NCI-H2107 treated with DMSO at 0.1 percent for 48 hours (cell line): ENCODE data around the gene ZC3H10.
"Not testable (repeated sequence)": the region's sequence is repeated elsewhere in the genome, so short reads cannot be mapped to it uniquely, and the experiment has no call there.

ENCODE experiments used
- DNase-seq: peaks from one replicate; lab custom pipeline; 2025; ENCODE audit not compliant: unreplicated experiment; lab: John Stamatoyannopoulos, UW

The ZC3H10 gene

GRCh38 chr12:56117778-56118687 lies at the start of gene ZC3H10:
Gene ZC3H10, plus strand, starts transcription at chr12:56118266. Its CDS starts 2,297 bp downstream, at chr12:56120563.
- DNase-seq, result peak; percentile 98

DNA sequence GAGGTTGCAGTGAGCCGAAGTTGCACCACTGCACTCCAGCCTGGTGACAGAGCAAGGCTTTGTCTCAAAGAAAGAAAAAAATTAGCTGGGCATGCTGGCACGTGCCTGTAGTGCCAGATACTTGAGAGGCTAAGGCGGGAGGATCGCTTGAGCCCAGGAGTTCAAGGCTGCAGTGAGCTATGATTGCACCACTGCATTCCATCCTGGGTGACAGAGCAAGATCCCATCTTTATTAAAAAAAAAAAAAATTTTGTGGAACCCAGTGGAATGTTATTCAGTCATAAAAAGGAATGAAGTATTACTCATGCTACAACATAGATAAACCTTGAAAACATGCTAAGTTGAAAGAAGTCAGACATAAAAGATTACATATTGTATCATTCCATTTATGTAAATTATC lies 46.4 kb upstream of the ZC3H10 start:
- DNase-seq, result no peak

DNA sequence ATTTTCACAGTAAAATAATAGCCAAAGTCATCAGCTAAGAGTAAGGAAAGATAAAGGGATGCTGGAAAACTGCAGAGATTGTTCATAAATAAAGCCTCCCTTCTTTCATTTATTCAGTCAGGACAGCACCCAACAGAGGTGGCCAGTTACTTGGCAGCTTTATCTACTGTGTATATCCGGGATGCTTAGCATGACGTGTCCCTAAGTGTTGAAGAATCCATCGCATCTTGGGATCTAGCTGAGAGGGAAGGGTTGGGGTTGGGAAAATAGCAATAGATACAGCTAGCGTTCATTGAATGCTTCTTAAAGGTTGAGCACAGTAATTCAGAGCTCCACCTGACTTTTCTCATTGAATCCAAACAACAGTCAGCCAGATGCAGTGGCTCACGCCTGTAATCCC lies 43.7 kb upstream of the ZC3H10 start:
- no peak for DNase-seq

GRCh38 chr12:56077966-56078365 lies 40.1 kb upstream of the ZC3H10 start:
- DNase-seq, result not testable (repeated sequence)

GRCh38 chr12:56078427-56078826 lies 39.6 kb upstream of the ZC3H10 start:
- no peak for DNase-seq

- no peak for DNase-seq
Measured at GRCh38 chr12:56078931-56079722, 38.9 kb upstream of the ZC3H10 start.

DNA sequence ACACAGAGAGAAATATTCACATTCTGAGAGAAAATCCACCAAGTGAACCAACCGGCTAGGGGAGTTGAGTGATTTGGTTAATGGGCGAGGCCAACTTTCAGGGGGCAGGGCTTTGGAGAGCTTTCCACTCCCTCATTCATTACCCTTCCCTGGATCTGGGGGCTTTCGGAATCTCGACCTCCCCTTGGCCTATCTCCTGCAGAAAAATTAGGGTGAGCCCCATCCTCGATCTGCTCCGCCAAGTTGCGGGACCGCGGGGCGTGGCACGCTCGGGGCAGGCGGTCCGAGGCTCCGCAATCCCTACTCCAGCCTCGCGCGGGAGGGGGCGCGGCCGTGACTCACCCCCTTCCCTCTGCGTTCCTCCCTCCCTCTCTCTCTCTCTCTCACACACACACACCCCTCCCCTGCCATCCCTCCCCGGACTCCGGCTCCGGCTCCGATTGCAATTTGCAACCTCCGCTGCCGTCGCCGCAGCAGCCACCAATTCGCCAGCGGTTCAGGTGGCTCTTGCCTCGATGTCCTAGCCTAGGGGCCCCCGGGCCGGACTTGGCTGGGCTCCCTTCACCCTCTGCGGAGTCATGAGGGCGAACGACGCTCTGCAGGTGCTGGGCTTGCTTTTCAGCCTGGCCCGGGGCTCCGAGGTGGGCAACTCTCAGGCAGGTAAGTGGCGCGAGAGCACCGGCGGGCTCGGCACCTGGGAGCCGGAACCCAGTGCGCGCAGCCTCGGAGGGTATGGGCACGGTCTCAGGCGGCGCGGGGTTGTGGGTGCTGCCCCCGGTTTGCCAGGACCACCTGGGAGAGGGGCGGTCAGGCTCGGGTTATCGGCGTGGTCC lies 38.1 kb upstream of the ZC3H10 start, which contains the start of gene ERBB3:
Gene ERBB3 (plus strand): TSS at position 443 of the 833 bp plus-strand sequence. CDS start 136 bp downstream, at position 579.
- peak; percentile 50 for DNase-seq

GRCh38 chr12:56080556-56081138 lies 37.4 kb upstream of the ZC3H10 start:
- DNase-seq, result no peak

DNA sequence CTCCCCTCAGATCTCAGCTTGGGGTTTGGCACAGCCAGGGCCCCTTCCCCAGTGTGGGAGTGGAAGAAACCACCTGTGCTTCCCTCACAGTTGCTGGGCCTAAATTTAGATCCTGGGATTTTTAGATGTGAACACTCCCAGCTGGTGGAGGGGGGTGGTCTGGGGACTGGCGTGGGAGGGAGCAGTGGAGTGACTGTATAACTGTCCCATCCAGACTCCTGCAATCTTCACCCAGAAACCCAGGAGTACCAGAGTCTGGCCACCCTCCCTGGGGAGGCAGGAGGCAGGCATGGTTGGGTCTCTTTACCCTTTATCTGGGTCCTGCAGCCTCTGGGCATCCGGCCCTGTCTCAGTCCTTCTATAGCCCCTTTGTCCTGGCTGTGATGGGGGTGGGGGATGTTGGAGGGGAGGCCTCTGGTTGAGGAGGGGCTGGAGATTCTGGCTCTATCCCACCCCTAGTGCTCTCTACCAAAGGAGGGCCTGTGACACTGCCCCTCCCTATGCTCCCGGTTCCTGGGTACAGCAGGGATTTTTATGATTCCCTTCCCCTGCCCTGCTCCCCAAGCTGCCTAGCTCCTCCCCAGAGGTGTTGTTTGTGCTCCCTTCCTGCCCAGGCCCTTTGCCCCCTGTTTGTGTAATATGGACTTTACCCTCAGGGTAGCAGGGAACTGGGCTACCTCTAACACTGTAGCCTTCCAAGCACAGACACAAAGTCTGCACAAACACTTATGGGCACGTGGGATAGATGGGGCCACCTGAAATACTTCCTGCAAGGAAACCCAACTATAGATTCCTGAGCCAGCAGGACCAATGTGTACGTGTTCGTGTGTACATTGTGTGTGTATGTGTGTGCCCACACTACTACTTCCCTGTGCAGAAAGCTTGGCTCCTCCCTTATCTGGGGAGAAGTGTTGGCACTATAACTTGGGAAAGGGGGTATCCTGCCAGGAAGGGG lies 36.4 kb upstream of the ZC3H10 start:
- DNase-seq, result no peak

GRCh38 chr12:56082382-56082781 lies 35.7 kb upstream of the ZC3H10 start:
- DNase-seq, result no peak

GRCh38 chr12:56082967-56083366 lies 35.1 kb upstream of the ZC3H10 start:
- no peak for DNase-seq

DNA sequence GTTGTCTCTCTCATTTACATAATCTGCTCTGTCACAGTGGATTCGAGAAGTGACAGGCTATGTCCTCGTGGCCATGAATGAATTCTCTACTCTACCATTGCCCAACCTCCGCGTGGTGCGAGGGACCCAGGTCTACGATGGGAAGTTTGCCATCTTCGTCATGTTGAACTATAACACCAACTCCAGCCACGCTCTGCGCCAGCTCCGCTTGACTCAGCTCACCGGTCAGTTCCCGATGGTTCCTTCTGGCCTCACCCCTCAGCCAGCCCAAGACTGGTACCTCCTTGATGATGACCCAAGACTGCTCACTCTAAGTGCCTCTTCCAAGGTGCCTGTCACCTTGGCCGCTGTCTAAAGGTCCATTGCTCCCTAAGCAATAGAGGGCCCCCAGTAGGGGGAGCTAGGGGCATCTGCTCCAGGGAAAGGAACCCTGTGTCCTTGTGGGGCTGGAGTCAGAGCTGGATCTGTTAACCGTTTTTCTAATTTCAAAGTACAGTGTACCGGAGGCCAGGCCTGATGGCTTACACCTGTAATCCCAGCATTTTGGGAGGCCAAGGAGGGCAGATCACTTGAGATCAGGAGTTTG lies 33.0 kb upstream of the ZC3H10 start:
- DNase-seq, result no peak

- no peak for DNase-seq
Measured at GRCh38 chr12:56086096-56086495, 32.0 kb upstream of the ZC3H10 start.

- DNase-seq, result no peak
Measured at GRCh38 chr12:56086608-56087007, 31.5 kb upstream of the ZC3H10 start.

GRCh38 chr12:56087220-56087619 lies 30.8 kb upstream of the ZC3H10 start:
- DNase-seq, result no peak

DNA sequence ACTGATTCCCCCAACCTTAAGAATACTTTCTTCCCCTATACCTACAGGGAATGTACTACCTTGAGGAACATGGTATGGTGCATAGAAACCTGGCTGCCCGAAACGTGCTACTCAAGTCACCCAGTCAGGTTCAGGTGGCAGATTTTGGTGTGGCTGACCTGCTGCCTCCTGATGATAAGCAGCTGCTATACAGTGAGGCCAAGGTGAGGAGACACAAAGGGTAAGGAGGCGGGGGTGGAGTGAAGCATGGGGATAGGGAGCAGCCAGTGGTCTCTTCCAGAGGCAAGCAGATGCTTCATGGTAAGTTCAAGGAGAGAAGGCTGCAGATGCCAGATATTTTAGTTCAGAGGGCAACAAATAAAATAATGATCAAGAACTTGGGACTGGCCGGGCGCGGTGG lies 20.3 kb upstream of the ZC3H10 start:
- DNase-seq, result no peak

DNA sequence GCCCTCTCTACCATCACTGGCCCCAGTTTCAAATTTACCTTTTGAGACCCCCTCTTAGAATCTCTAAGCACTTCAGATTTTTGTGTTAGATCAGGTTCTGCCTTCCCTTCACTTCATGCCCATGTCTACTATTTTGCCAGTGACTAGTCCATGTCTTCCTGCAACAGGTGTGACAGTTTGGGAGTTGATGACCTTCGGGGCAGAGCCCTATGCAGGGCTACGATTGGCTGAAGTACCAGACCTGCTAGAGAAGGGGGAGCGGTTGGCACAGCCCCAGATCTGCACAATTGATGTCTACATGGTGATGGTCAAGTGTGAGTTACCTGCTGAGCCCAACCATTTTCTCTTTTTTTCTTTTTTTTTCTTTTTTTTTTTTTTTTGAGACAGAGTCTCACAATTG lies 19.5 kb upstream of the ZC3H10 start:
- DNase-seq, result no peak

DNA sequence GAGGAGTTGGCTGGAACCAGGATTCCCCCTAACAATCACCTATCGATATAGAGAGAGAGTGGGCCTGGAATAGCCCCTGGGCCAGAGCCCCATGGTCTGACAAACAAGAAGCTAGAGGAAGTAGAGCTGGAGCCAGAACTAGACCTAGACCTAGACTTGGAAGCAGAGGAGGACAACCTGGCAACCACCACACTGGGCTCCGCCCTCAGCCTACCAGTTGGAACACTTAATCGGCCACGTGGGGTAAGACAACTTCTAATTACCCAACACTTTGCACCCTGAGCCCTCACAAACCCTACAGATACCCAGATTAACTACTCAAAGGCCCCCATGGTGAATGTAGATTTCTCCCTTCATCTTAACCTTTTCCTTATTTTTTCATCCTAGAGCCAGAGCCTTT lies 18.3 kb upstream of the ZC3H10 start:
- DNase-seq, result no peak

GRCh38 chr12:56101045-56101444 lies 17.0 kb upstream of the ZC3H10 start:
- DNase-seq, result no peak
